ENCODE measurements around the gene COG4. TPM values are rescaled to one million over a fixed set of nuclear protein-coding genes. Genes with fewer than 3 reads are reported as not detected.

COG4 gene
- total RNA-seq, 1 donor from 2014 or later: 39.3 TPM

GRCh38 chr16:70522216-70523075, 908 bp downstream of the COG4 start:
- Histone ChIP-seq H3K9me3 (no peaks in the 10 kb centered on the region), H3K4me3 (peak overlapping the region; percentile 77 to 89), H3K27me3 (no peaks in the 10 kb centered on the region), H3K4me1 (peaks cover 44% of the 10 kb centered on the region), H3K36me3 (peaks cover 0 to 17% of the 10 kb centered on the region in 2 donors), H3K27ac (peak overlapping the region; percentile 82)
- intact Hi-C loops (cut with DNase I): loop anchor here (10.0 kb wide), 2 partner anchors 132 to 232 kb away; no protein-coding TSS in a partner anchor
- TF ChIP-seq CTCF (IDR thresholded peaks at IDR 0.05): no peak
- no peak for TF ChIP-seq POLR2A (IDR thresholded peaks at IDR 0.05)
- no peak for TF ChIP-seq POLR2AphosphoS5 (IDR thresholded peaks at IDR 0.05; ENCODE audit: insufficient read depth in 1 of 2, low read depth in 1 of 2)
- no peak for DNase-seq (ENCODE audit: extremely low spot score in 2 of 2)

GRCh38 chr16:70520612-70521297, 2.6 kb downstream of the COG4 start:
- Histone ChIP-seq H3K27ac (no peak overlapping the region), H3K4me1 (peaks cover 27% of the 10 kb centered on the region), H3K36me3 (peaks cover 0 to 24% of the 10 kb centered on the region in 2 donors), H3K9me3 (no peaks in the 10 kb centered on the region), H3K27me3 (no peaks in the 10 kb centered on the region), H3K4me3 (no peak overlapping the region)
- TF ChIP-seq CTCF (IDR thresholded peaks at IDR 0.05) (no peak), POLR2AphosphoS5 (IDR thresholded peaks at IDR 0.05; ENCODE audit: insufficient read depth in 1 of 2, low read depth in 1 of 2) (no peak), POLR2A (IDR thresholded peaks at IDR 0.05) (no peak)
- intact Hi-C loops (cut with DNase I): loop anchor here (10.0 kb wide), 2 partner anchors 134 to 234 kb away; no protein-coding TSS in a partner anchor
- no peak for DNase-seq (ENCODE audit: extremely low spot score in 2 of 2)

DNA sequence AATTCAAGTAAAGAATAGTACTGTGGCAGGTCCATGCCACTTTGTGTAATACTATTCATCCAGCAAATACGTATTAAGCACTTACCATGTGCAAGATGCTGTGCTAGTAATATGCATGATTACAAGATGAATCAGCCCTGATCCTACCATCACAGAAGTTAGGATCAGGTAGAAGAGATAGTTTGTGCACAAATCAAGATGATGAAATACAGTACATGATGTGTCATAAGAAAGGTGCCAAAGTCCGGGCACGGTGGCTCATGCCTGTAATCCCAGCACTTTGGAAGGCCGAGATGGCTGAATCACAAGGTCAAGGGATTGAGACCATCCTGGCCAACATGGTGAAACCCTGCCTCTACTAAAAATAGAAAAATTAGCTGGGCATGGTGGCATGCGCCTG, 10.9 kb downstream of the COG4 start:
- Histone ChIP-seq H3K9me3 (no peaks in the 10 kb centered on the region), H3K27ac (no peak overlapping the region), H3K4me1 (no peaks in the 10 kb centered on the region), H3K36me3 (peaks cover 0 to 99% of the 10 kb centered on the region in 2 donors), H3K4me3 (no peak overlapping the region), H3K27me3 (no peaks in the 10 kb centered on the region)
- intact Hi-C loops (cut with DNase I): no loop called here
- DNase-seq (ENCODE audit: extremely low spot score in 2 of 2): no peak
- no peak for TF ChIP-seq POLR2A (IDR thresholded peaks at IDR 0.05)

- intact Hi-C loops (cut with DNase I): no loop called here
Observed at GRCh38 chr16:70511833-70512232, 11.5 kb downstream of the COG4 start.

More at GRCh38 chr16:70511833-70512232, 11.5 kb downstream of the COG4 start:
- H3K9me3 ChIP-seq: no peaks in the 10 kb centered on the region
- no peak overlapping the region for H3K27ac ChIP-seq
- no peak overlapping the region for H3K4me3 ChIP-seq
- no peaks in the 10 kb centered on the region for H3K4me1 ChIP-seq
- TF ChIP-seq CTCF (IDR thresholded peaks at IDR 0.05): no peak
- no peak for TF ChIP-seq POLR2AphosphoS5 (IDR thresholded peaks at IDR 0.05; ENCODE audit: insufficient read depth in 1 of 2, low read depth in 1 of 2)
- no peak for TF ChIP-seq POLR2A (IDR thresholded peaks at IDR 0.05)
- H3K36me3 ChIP-seq: peaks cover 0 to 99% of the 10 kb centered on the region in 2 donors
- no peaks in the 10 kb centered on the region for H3K27me3 ChIP-seq
- no peak for DNase-seq (ENCODE audit: extremely low spot score in 2 of 2)
